Endothelial cell of umbilical vein (primary cell): Measurements from ENCODE around the gene GAP43. TPM values are rescaled to one million over a fixed set of nuclear protein-coding genes. Genes with fewer than 3 reads are reported as not detected.

Experiments
- BruUV-seq: library from RNA; stranded (reverse); fragments of 400-500 nt; replicated peaks from 2 replicates; lab custom pipeline; 2021; lab: Mats Ljungman, UMichigan
- CTCF ChIA-PET: fragments of 300-600, 350-600 bp; sonication (Branson Sonifier 250); formaldehyde crosslinking; loops from one replicate; lab custom pipeline; 2021; ENCODE audit warnings: antibody characterized with exemption, inconsistent platforms; lab: Charles Lee
- POLR2A ChIA-PET: fragments of 300-600, 350-600 bp; sonication (Branson Sonifier 250); formaldehyde crosslinking; loops from one replicate; lab custom pipeline; 2021; ENCODE audit warnings: antibody characterized with exemption, inconsistent platforms; lab: Charles Lee
- DNase-seq: peaks from one replicate; pipeline ENCODE4 v3.0.0-alpha.2; 2011; ENCODE audit warnings: low read depth, low spot score
- FAIRE-seq: peaks from 2 replicates; lab custom pipeline; 2011; peaks lifted over from hg19 to GRCh38; lab: Jason Lieb, UNC
- H2AFZ ChIP-seq: 2 replicates; pipeline ENCODE4 v1.6.0; 2012; ENCODE audit warnings: low read depth, low read length, control low read depth, inconsistent platforms
- H3K27ac ChIP-seq: 2 replicates; pipeline ENCODE4 v1.5.1; 2011; ENCODE audit warnings: low read depth, mild to moderate bottlenecking, control low read depth, low read length, moderate library complexity; ENCODE audit not compliant: insufficient read depth
- H3K27me3 ChIP-seq, 2 experiments: 2 replicates each; pipeline versions ENCODE4 v1.6.0 to v1.6.1; 2011; ENCODE audit warnings: low read length in 2 of 2, mixed read lengths in 1 of 2; ENCODE audit not compliant: control insufficient read depth in 2 of 2, insufficient read depth in 2 of 2
- H3K36me3 ChIP-seq, 2 experiments: 2 replicates in 1 of 2; 3 replicates in 1 of 2; pipeline ENCODE4 v1.5.1; 2011; ENCODE audit warnings: low read length in 2 of 2, mild to moderate bottlenecking in 1 of 2, moderate library complexity in 1 of 2; ENCODE audit not compliant: control insufficient read depth in 2 of 2, insufficient read depth in 2 of 2; ENCODE audit errors: extremely low read depth in 1 of 2
- H3K4me1 ChIP-seq: 3 replicates; pipeline ENCODE4 v1.5.1; 2011; ENCODE audit warnings: mild to moderate bottlenecking, low read length; ENCODE audit not compliant: control insufficient read depth, insufficient read depth; ENCODE audit errors: extremely low read depth
- H3K4me2 ChIP-seq: 2 replicates; pipeline ENCODE4 v1.6.1; 2011; ENCODE audit warnings: low read length, control low read depth, mixed read lengths; ENCODE audit not compliant: insufficient read depth
- H3K4me3 ChIP-seq, 3 experiments: fragments of 200-600 bp in 1 of 3; sonication (generic), shearing (Covaris generic) in 1 of 3; replicated peaks in 1 of 3; 2 replicates each; pipeline ENCODE4 v1.5.1; 2011 to 2016; ENCODE audit warnings: control low read depth in 3 of 3, low read length in 3 of 3, mild to moderate bottlenecking in 2 of 3, inconsistent platforms in 1 of 3, low read depth in 1 of 3, moderate library complexity in 1 of 3; ENCODE audit not compliant: insufficient read depth in 1 of 3
- H3K79me2 ChIP-seq: 2 replicates; pipeline ENCODE4 v1.6.0; 2012; ENCODE audit warnings: low read length, inconsistent platforms; ENCODE audit not compliant: control insufficient read depth, insufficient read depth
- H3K9ac ChIP-seq: replicated peaks from 2 replicates; pipeline ENCODE3; 2011; ENCODE audit warnings: low read length, control low read depth; ENCODE audit not compliant: insufficient read depth; ENCODE audit errors: extremely low read depth
- H3K9me1 ChIP-seq: replicated peaks from 3 replicates; pipeline ENCODE4 v1.6.0; 2011; ENCODE audit warnings: mild to moderate bottlenecking, low read length; ENCODE audit not compliant: control insufficient read depth, insufficient read depth; ENCODE audit errors: extremely low read depth
- H3K9me3 ChIP-seq: replicated peaks from 2 replicates; pipeline ENCODE4 v1.5.1; 2012; ENCODE audit warnings: low read length, inconsistent platforms; ENCODE audit not compliant: control insufficient read depth, insufficient read depth
- H4K20me1 ChIP-seq: replicated peaks from 2 replicates; pipeline ENCODE3; 2011; ENCODE audit warnings: mild to moderate bottlenecking, low read length; ENCODE audit not compliant: control insufficient read depth, insufficient read depth; ENCODE audit errors: extremely low read depth
- CTCF ChIP-seq, 2 donors: IDR thresholded peaks; 1 replicate in 1 of 2; 2 replicates in 1 of 2; pipeline ENCODE4 v1.5.1; 2011; ENCODE audit warnings: low read length in 2 of 2, mild to moderate bottlenecking in 2 of 2, moderate library complexity in 2 of 2, control low read depth in 1 of 2, inconsistent platforms in 1 of 2, low read depth in 1 of 2; ENCODE audit not compliant: insufficient read depth in 1 of 2; ENCODE audit errors: extremely low read depth in 1 of 2
- EZH2 ChIP-seq: IDR thresholded peaks from 2 replicates; pipeline ENCODE4 v1.6.1; 2012; ENCODE audit warnings: borderline replicate concordance, low read depth, mild to moderate bottlenecking, moderate library complexity, low read length, inconsistent platforms; ENCODE audit not compliant: severe bottlenecking
- FOS ChIP-seq: IDR thresholded peaks from 2 replicates; pipeline ENCODE4 v1.6.1; 2011; ENCODE audit warnings: mild to moderate bottlenecking, low read length, moderate library complexity, borderline replicate concordance; ENCODE audit not compliant: insufficient read depth
- GATA2 ChIP-seq: IDR thresholded peaks from 2 replicates; pipeline ENCODE4 v1.7.0; 2011; ENCODE audit warnings: low read depth, mild to moderate bottlenecking, moderate library complexity, mixed read lengths, low read length; ENCODE audit not compliant: insufficient read length, insufficient read depth
- JUN ChIP-seq: IDR thresholded peaks from 2 replicates; pipeline ENCODE4 v1.6.1; 2011; ENCODE audit warnings: borderline replicate concordance, low read depth; ENCODE audit not compliant: insufficient read length, insufficient read depth
- MAX ChIP-seq: IDR thresholded peaks from 2 replicates; pipeline ENCODE4 v1.6.1; 2011; ENCODE audit not compliant: insufficient read depth, insufficient read length
- MYC ChIP-seq: IDR thresholded peaks from one replicate; pipeline ENCODE4 v1.6.1; 2011; ENCODE audit warnings: mild to moderate bottlenecking, low read depth, low read length
- POLR2A ChIP-seq: IDR thresholded peaks from 2 replicates; pipeline ENCODE4 v1.6.1; 2012; ENCODE audit warnings: low read depth, mild to moderate bottlenecking, control low read depth, low read length
- POLR2AphosphoS5 ChIP-seq: IDR thresholded peaks from 2 replicates; pipeline ENCODE4 v1.6.1; 2012; ENCODE audit warnings: low read depth, mild to moderate bottlenecking, control low read depth, low read length, moderate library complexity; ENCODE audit not compliant: insufficient read depth
- dilution Hi-C: fragments of 300-500 bp; cut with MboI; formaldehyde crosslinking; loops from one replicate; pipeline ENCODE4 v1.15.0; 2019; ENCODE audit warnings: low sequenced_read_pairs; ENCODE audit not compliant: extremely low pct_ligation_motif_present
- intact Hi-C: fragments of 100-400 bp; cut with micrococcal nuclease; formaldehyde crosslinking; loops from one replicate; pipeline ENCODE4 v1.10.0; 2022
- polyA plus RNA-seq, 4 experiments: library from polyadenylated mRNA; depleted of rRNA in 3 of 4; stranded (reverse) in 3 of 4; unstranded in 1 of 4; fragments of >200 nt; gene quantifications; 2 replicates each; pipeline versions ENCODE4 v1.2.1 to v1.2.3, GENCODE V29; 2011 to 2012; ENCODE audit warnings: missing spikeins in 1 of 4
- total RNA-seq: library from RNA; stranded (reverse); gene quantifications from 2 replicates; pipeline ENCODE4 v1.2.3, GENCODE V29; 2021

The GAP43 gene
- total and polyA plus RNA-seq, 2 donors (not counting 3 experiments of a cell fraction or from before 2014, with no cell fraction given) = 0.06 TPM; not detected in 1

- dilution Hi-C loops (no loop called here), intact Hi-C loops (loop anchor here (5.0 kb wide), 1 partner anchor 178 kb away; no protein-coding TSS in a partner anchor)
- no TSS peak for BruUV-seq
- CTCF ChIA-PET = no interaction called here
- H3K4me2 ChIP-seq = no peak overlapping the region
- H3K79me2 ChIP-seq = no peaks in the 10 kb centered on the region
- no peak overlapping the region for H3K27ac ChIP-seq
- H3K4me3 ChIP-seq = no peak overlapping the region
- H3K9ac ChIP-seq = no peak overlapping the region
- H3K27me3 ChIP-seq = peaks cover 18 to 31% of the 10 kb centered on the region in 2 experiments
- TF ChIP-seq EZH2 (no peak), GATA2 (no peak), POLR2AphosphoS5 (no peak), MYC (no peak), MAX (no peak), JUN (no peak), POLR2A (no peak), FOS (no peak), CTCF (IDR thresholded peaks at IDR 0.05; ENCODE audit: extremely low read depth in 1 of 2, insufficient read depth in 1 of 2, low read depth in 1 of 2, low read length in 2 of 2) (no peak)
- H3K36me3 ChIP-seq = no peaks in the 10 kb centered on the region
- H3K9me1 ChIP-seq = no peaks in the 10 kb centered on the region
- DNase-seq (no peak), FAIRE-seq (no peak)
- no peak overlapping the region for H2AFZ ChIP-seq
- H3K4me1 ChIP-seq = no peaks in the 10 kb centered on the region
- POLR2A ChIA-PET = no interaction called here
- no peaks in the 10 kb centered on the region for H3K9me3 ChIP-seq
- H4K20me1 ChIP-seq = no peaks in the 10 kb centered on the region
These were observed 1.6 kb downstream of the GAP43 start for GRCh38 chr3:115624901-115625300.
